ENCODE measurements around the gene TNNI2.

The TNNI2 gene

GRCh38 chr11:1888811-1889210 lies 50.0 kb downstream of the TNNI2 start:
- no peak for DNase-seq (ENCODE audit: low read depth)

- DNase-seq (ENCODE audit: low read depth) = peak; percentile 72
Observed at GRCh38 chr11:1889224-1889930, 50.6 kb downstream of the TNNI2 start.

GRCh38 chr11:1889941-1890855 lies 51.4 kb downstream of the TNNI2 start:
- DNase-seq (ENCODE audit: low read depth) = no peak

Measured in activated gamma-delta T cell treated with anti-CD3 and anti-CD28 coated beads, Interleukin-2, amount 50 U/mL, for 16 hours (primary cell).